Measurements from ENCODE around the gene LRIT2.

DNA sequence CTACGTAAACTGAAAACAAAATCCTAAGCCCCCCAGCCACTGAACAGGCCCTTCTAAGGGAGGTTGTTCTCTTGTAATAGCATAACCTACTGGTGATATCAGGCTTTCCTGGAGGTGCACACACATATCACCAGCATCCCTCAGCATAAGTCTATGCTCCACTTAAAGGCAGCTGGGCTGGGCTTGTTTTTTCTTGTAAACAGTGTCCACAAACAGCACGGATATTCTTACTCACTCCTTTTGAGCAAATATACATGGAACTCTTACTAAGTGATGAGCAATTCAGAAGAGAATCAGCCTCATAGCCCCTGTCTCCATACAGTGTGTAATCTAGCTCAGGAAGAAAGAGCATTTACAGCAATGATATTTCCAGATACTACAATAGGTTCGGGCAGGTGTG, 13.6 kb upstream of the LRIT2 start:
- no peak for TF ChIP-seq CTCF (conservative IDR thresholded peaks at IDR 0.05; ENCODE audit: low read length)
- TF ChIP-seq EZH2phosphoT487 (IDR thresholded peaks at IDR 0.05; ENCODE audit: borderline replicate concordance): no peak

Data from Loucy (cell line).